H1 (cell line): ENCODE measurements around the gene NID1. TPM values are rescaled to one million over a fixed set of nuclear protein-coding genes. Genes with fewer than 3 reads are reported as not detected.

Experiments
- EP300 ChIP-seq, 2 experiments: IDR thresholded peaks; 1 replicate in 1 of 2; 2 replicates in 1 of 2; pipeline ENCODE4 v1.6.1; 2011 to 2012; ENCODE audit warnings: low read depth in 2 of 2, low read length in 2 of 2, mild to moderate bottlenecking in 2 of 2, borderline replicate concordance in 1 of 2, inconsistent platforms in 1 of 2, moderate library complexity in 1 of 2
- polyA plus RNA-seq, 7 experiments: library from polyadenylated mRNA; depleted of rRNA in 3 of 7; stranded (reverse) in 5 of 7; unstranded in 2 of 7; fragments of >200 nt in 5 of 7; fragments of 200-250 nt in 2 of 7; gene quantifications; 1 replicate in 5 of 7; 2 replicates in 1 of 7; 4 replicates in 1 of 7; pipeline versions ENCODE4 v1.2.1 to v1.2.3, GENCODE V29; 2011 to 2013; ENCODE audit warnings: missing spikeins in 2 of 7, mixed read lengths in 2 of 7
- total RNA-seq: library from RNA; stranded (reverse); fragmentation: NEBNext Ultra II Directional; extraction: Animal tissue kit (Norgen Biotek cat#: 25700); gene quantifications from 2 replicates; pipeline ENCODE4 v1.2.1, GENCODE V29; 2021

Gene NID1
- total and polyA plus RNA-seq, 2 of the 8 experiments (the other 6 are each of a cell fraction or from before 2014, with no cell fraction given) = 20.9 to 25.4 TPM

DNA sequence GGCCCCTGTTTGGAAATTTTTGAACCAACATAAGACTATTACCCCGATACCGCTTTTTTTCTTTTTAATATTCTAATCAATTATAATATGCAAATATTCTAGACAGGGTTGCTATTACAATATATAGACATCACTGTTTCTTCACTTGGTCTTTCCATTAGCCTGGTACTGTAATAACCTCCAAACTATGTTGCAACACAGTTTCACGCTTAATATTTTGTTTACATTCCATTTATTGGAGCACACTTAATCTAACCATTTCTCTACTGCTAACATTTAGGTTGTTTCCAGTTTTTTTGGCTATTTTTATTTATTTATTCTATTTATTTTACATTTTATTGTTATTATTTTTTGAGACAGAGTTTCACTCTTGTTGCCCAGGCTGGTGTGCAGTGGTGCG lies 17.6 kb upstream of the NID1 start (continued):
- TF ChIP-seq EP300 (IDR thresholded peaks at IDR 0.05; ENCODE audit: borderline replicate concordance in 1 of 2, low read depth in 2 of 2, low read length in 2 of 2) = no peak
